Mammary epithelial cell (primary cell): ENCODE measurements around the gene LMTK2.

Source experiments
- EZH2 ChIP-seq: IDR thresholded peaks from 2 replicates; pipeline ENCODE4 v1.6.1; 2012; ENCODE audit warnings: low read length, inconsistent platforms, borderline replicate concordance
- TF ChIP-seq, protein P1 (sequence below), 2 donors: IDR thresholded peaks in 1 of 2; conservative IDR thresholded peaks in 1 of 2; 2 replicates each; pipeline ENCODE4 v1.5.1; 2011 to 2012; ENCODE audit warnings: inconsistent platforms in 2 of 2, low read length in 2 of 2, mild to moderate bottlenecking in 2 of 2, control low read depth in 1 of 2, low read depth in 1 of 2; ENCODE audit not compliant: insufficient read depth in 1 of 2; ENCODE audit errors: extremely low read depth in 1 of 2

DNA sequence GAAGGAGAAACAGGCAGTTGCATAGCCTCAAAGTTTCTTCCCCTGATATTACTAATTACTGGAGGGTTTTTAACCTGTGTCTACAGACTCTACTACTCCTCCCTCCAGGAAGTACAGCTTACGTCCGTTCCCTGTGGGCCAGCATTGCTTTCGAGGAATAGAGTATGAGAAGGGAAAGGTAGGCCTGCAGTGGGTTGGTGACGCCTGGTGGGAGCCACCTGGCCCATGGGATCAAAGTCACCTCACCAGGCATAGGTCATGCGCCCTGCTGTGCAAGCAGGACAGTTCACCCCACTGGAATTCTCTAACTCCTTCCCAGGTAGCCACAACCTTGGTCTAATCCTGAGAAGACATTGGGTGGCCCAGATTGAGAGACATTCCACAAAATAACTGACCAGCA is 29.8 kb downstream of the LMTK2 start:
- TF ChIP-seq, protein P1, sequence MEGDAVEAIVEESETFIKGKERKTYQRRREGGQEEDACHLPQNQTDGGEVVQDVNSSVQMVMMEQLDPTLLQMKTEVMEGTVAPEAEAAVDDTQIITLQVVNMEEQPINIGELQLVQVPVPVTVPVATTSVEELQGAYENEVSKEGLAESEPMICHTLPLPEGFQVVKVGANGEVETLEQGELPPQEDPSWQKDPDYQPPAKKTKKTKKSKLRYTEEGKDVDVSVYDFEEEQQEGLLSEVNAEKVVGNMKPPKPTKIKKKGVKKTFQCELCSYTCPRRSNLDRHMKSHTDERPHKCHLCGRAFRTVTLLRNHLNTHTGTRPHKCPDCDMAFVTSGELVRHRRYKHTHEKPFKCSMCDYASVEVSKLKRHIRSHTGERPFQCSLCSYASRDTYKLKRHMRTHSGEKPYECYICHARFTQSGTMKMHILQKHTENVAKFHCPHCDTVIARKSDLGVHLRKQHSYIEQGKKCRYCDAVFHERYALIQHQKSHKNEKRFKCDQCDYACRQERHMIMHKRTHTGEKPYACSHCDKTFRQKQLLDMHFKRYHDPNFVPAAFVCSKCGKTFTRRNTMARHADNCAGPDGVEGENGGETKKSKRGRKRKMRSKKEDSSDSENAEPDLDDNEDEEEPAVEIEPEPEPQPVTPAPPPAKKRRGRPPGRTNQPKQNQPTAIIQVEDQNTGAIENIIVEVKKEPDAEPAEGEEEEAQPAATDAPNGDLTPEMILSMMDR (conservative IDR thresholded peaks at IDR 0.05 in 1 of 2, IDR thresholded peaks at IDR 0.05 in 1 of 2; ENCODE audit: extremely low read depth in 1 of 2, insufficient read depth in 1 of 2, low read depth in 1 of 2, low read length in 2 of 2): no peak
- TF ChIP-seq EZH2: no peak
